Sigmoid colon (tissue), 7 donors: Measurements from ENCODE around the gene CDH13. TPM values are rescaled to one million over a fixed set of nuclear protein-coding genes. Genes with fewer than 3 reads are reported as not detected.

Experiments used
- DNase-seq: peaks from one replicate; pipeline ENCODE4 v3.0.0-alpha.2; 2019
- H3K27ac ChIP-seq, 4 donors: fragments of 200-600 bp; sonication (generic); one replicate each; pipeline ENCODE4 v1.5.1; 2016 to 2019; ENCODE audit warnings: mild to moderate bottlenecking in 1 of 4
- H3K27me3 ChIP-seq, 3 donors: fragments of 200-600 bp; sonication (generic); one replicate each; pipeline ENCODE4 v1.5.1; 2019; ENCODE audit warnings: mild to moderate bottlenecking in 1 of 3
- H3K36me3 ChIP-seq, 4 donors: fragments of 200-600 bp; sonication (generic); one replicate each; pipeline ENCODE4 v1.5.1; 2016 to 2019
- H3K4me1 ChIP-seq, 4 donors: fragments of 200-600 bp; sonication (generic); one replicate each; pipeline ENCODE4 v1.5.1; 2017 to 2019
- H3K4me3 ChIP-seq, 4 donors: fragments of 200-600 bp; sonication (generic); one replicate each; pipeline ENCODE4 v1.5.1; 2017 to 2019; ENCODE audit warnings: mild to moderate bottlenecking in 2 of 4, moderate library complexity in 1 of 4
- H3K9me3 ChIP-seq, 4 donors: fragments of 200-600 bp in 3 of 4; sonication (generic) in 3 of 4; one replicate each; pipeline versions ENCODE4 v1.5.1 to v1.6.1; 2013 to 2019
- CTCF ChIP-seq, 4 experiments: fragments of 450-650 bp in 3 of 4; fragments of 200-600 bp in 1 of 4; IDR thresholded peaks; one replicate each; pipeline ENCODE4 v1.5.1; 2016 to 2019; ENCODE audit warnings: antibody characterized with exemption in 4 of 4, mild to moderate bottlenecking in 3 of 4, moderate library complexity in 2 of 4
- EP300 ChIP-seq, 4 donors: sonication (generic); formaldehyde crosslinking; IDR thresholded peaks; one replicate each; pipeline ENCODE4 v1.6.1; 2017; ENCODE audit warnings: antibody characterized with exemption in 4 of 4
- POLR2A ChIP-seq, 2 donors: fragments of 450-650 bp; IDR thresholded peaks; one replicate each; pipeline ENCODE4 v1.6.1; 2016; ENCODE audit warnings: antibody characterized with exemption in 2 of 2, mild to moderate bottlenecking in 2 of 2, moderate library complexity in 2 of 2
- POLR2AphosphoS5 ChIP-seq, 4 donors: sonication (generic); formaldehyde crosslinking; IDR thresholded peaks; one replicate each; pipeline ENCODE4 v1.6.1; 2017; ENCODE audit warnings: antibody characterized with exemption in 4 of 4
- WGBS, 2 donors: extraction: QIAGEN DNeasy Blood & Tissue Kit; methylation state at CpG; one replicate each; pipeline ENCODE4 v1.1.7; 2013; 5-methylcytosine and 5-hydroxymethylcytosine counted together
- intact Hi-C: fragments of 100-400 bp; cut with DNase I; formaldehyde crosslinking; loops from one replicate; pipeline ENCODE4 v1.15.1; 2023
- polyA plus RNA-seq, 3 donors: library from polyadenylated mRNA; stranded (reverse); fragments of 200-250 nt; gene quantifications; one replicate each; pipeline ENCODE4 v1.2.3, GENCODE V29; 2013
- total RNA-seq, 4 donors: library from RNA; depleted of rRNA; stranded (reverse); fragments of >200 nt; gene quantifications; one replicate each; pipeline ENCODE4 v1.1.0, GENCODE V29; 2016
- donor health status: healthy with polysubstance abuse.
- donor health status: Bipolar disorder and iron deficiency.
- donor health status: healthy.

Gene CDH13
- total and polyA plus RNA-seq, 7 donors: 0.60 to 17.6 (median 11.8) TPM

GRCh38 chr16:82594114-82594513 is 32.7 kb upstream of the CDH13 start:
- Histone ChIP-seq H3K4me3 (no peak overlapping the region), H3K4me1 (no peaks in the 10 kb centered on the region), H3K27me3 (no peaks in the 10 kb centered on the region), H3K36me3 (no peaks in the 10 kb centered on the region), H3K9me3 (peaks cover 0 to 3% (median 0%) of the 10 kb centered on the region in 4 donors), H3K27ac (no peak overlapping the region)
- WGBS, 2 donors: 63 to 65% methylated on average over 4 of the region's 4 CpGs
- TF ChIP-seq POLR2A (IDR thresholded peaks at IDR 0.05) (no peak), EP300 (IDR thresholded peaks at IDR 0.05) (no peak), CTCF (IDR thresholded peaks at IDR 0.05) (no peak), POLR2AphosphoS5 (IDR thresholded peaks at IDR 0.05) (no peak)
- intact Hi-C loops: no loop called here
- DNase-seq: no peak

GRCh38 chr16:82598771-82599170 is 28.0 kb upstream of the CDH13 start:
- Histone ChIP-seq H3K36me3 (no peaks in the 10 kb centered on the region), H3K4me1 (no peaks in the 10 kb centered on the region), H3K9me3 (peaks cover 0 to 7% (median 0%) of the 10 kb centered on the region in 4 donors), H3K4me3 (no peak overlapping the region), H3K27ac (no peak overlapping the region), H3K27me3 (no peaks in the 10 kb centered on the region)
- intact Hi-C loops: no loop called here
- 31 to 48% methylated on average over 2 of the region's 2 CpGs for WGBS, 2 donors
- DNase-seq: no peak
- TF ChIP-seq POLR2A (IDR thresholded peaks at IDR 0.05) (no peak), CTCF (IDR thresholded peaks at IDR 0.05) (no peak), EP300 (IDR thresholded peaks at IDR 0.05) (no peak), POLR2AphosphoS5 (IDR thresholded peaks at IDR 0.05) (no peak)

- no peaks in the 10 kb centered on the region for H3K27me3 ChIP-seq
- intact Hi-C loops: no loop called here
- no peak for DNase-seq
- 76 to 80% methylated on average over 7 of the region's 7 CpGs for WGBS, 2 donors
- TF ChIP-seq EP300 (IDR thresholded peaks at IDR 0.05): no peak
- TF ChIP-seq POLR2AphosphoS5 (IDR thresholded peaks at IDR 0.05): no peak
- H3K36me3 ChIP-seq: no peaks in the 10 kb centered on the region
- no peak overlapping the region for H3K27ac ChIP-seq
- H3K4me3 ChIP-seq: no peak overlapping the region
- H3K4me1 ChIP-seq: no peaks in the 10 kb centered on the region
- H3K9me3 ChIP-seq: peaks cover 0 to 7% (median 0%) of the 10 kb centered on the region in 4 donors
Measured at GRCh38 chr16:82601989-82602640, 24.7 kb upstream of the CDH13 start.

- no peak overlapping the region for H3K4me3 ChIP-seq
- intact Hi-C loops: no loop called here
- no peaks in the 10 kb centered on the region for H3K27me3 ChIP-seq
- no peak overlapping the region for H3K27ac ChIP-seq
- no peaks in the 10 kb centered on the region for H3K36me3 ChIP-seq
- DNase-seq: no peak
- H3K9me3 ChIP-seq: peaks cover 0 to 4% (median 0%) of the 10 kb centered on the region in 4 donors
- TF ChIP-seq POLR2A (IDR thresholded peaks at IDR 0.05): no peak
- TF ChIP-seq CTCF (IDR thresholded peaks at IDR 0.05): peak; percentile 20 to 60 (median 41)
- 12 to 29% methylated on average over 5 of the region's 5 CpGs for WGBS, 2 donors
- H3K4me1 ChIP-seq: no peaks in the 10 kb centered on the region
Measured at GRCh38 chr16:82603784-82604411, 22.9 kb upstream of the CDH13 start.

GRCh38 chr16:82605076-82605475 is 21.7 kb upstream of the CDH13 start:
- 78 to 86% methylated on average over 8 of the region's 8 CpGs for WGBS, 2 donors
- Histone ChIP-seq H3K4me3 (no peak overlapping the region), H3K36me3 (no peaks in the 10 kb centered on the region), H3K27ac (no peak overlapping the region), H3K9me3 (peaks cover 0 to 4% (median 0%) of the 10 kb centered on the region in 4 donors), H3K4me1 (peaks cover 0 to 5% (median 0%) of the 10 kb centered on the region in 4 donors), H3K27me3 (no peaks in the 10 kb centered on the region)
- no peak for DNase-seq
- intact Hi-C loops: no loop called here
- TF ChIP-seq POLR2AphosphoS5 (IDR thresholded peaks at IDR 0.05) (no peak), CTCF (IDR thresholded peaks at IDR 0.05) (no peak), POLR2A (IDR thresholded peaks at IDR 0.05) (no peak), EP300 (IDR thresholded peaks at IDR 0.05) (no peak)
